Measurements from ENCODE around the gene TAC3.

DNA sequence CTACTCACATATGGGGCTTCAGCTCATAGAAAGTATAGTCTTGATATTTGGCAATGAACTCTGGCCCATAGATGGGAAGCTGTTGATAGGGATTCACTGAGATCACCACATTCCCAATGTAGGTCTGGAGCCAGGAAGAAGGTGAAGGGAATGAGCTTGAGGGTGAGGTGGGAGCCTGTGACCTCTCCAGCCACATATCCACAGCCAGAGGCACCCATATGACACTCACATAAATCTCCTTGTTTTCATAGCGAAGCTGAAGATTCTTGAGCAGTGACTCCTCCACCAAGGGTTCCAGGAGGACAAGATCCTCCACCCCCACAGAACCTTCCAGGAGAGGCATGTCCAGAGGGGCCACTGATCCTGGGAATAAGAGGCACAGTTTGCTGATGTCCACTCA is 31.7 kb upstream of the TAC3 start:
- TF ChIP-seq, protein P1, sequence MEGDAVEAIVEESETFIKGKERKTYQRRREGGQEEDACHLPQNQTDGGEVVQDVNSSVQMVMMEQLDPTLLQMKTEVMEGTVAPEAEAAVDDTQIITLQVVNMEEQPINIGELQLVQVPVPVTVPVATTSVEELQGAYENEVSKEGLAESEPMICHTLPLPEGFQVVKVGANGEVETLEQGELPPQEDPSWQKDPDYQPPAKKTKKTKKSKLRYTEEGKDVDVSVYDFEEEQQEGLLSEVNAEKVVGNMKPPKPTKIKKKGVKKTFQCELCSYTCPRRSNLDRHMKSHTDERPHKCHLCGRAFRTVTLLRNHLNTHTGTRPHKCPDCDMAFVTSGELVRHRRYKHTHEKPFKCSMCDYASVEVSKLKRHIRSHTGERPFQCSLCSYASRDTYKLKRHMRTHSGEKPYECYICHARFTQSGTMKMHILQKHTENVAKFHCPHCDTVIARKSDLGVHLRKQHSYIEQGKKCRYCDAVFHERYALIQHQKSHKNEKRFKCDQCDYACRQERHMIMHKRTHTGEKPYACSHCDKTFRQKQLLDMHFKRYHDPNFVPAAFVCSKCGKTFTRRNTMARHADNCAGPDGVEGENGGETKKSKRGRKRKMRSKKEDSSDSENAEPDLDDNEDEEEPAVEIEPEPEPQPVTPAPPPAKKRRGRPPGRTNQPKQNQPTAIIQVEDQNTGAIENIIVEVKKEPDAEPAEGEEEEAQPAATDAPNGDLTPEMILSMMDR (IDR thresholded peaks at IDR 0.05), result no peak
- no peak for TF ChIP-seq POLR2A (IDR thresholded peaks at IDR 0.05)
